ENCODE data around the gene MRM3.
"Not testable (repeated sequence)": the region's sequence is repeated elsewhere in the genome, so short reads cannot be mapped to it uniquely, and the experiment has no call there.

Gene MRM3

GRCh38 chr17:746783-747629 is 35.1 kb upstream of the MRM3 start:
- Mint-ChIP-seq H3K9me3 (peaks cover 36% of the 10 kb centered on the region), H3K4me1 (peaks cover 19% of the 10 kb centered on the region), H3K4me3 (no peak overlapping the region), H3K36me3 (ENCODE audit: low read depth) (peaks cover 92% of the 10 kb centered on the region), H3K27ac (no peak overlapping the region), H3K27me3 (ENCODE audit: low read depth, poor library complexity) (peaks cover 4% of the 10 kb centered on the region)
- TF ChIP-seq CTCF (IDR thresholded peaks at IDR 0.05), result no peak
- DNase-seq, result no peak

- DNase-seq; H3K27ac Mint-ChIP-seq; H3K27me3 Mint-ChIP-seq (ENCODE audit: low read depth, poor library complexity); H3K4me3 Mint-ChIP-seq: not testable (repeated sequence)
- peaks cover 36% of the 10 kb centered on the region for H3K9me3 Mint-ChIP-seq
- H3K4me1 Mint-ChIP-seq, result peaks cover 30% of the 10 kb centered on the region
- peaks cover 77% of the 10 kb centered on the region for H3K36me3 Mint-ChIP-seq (ENCODE audit: low read depth)
Observed at GRCh38 chr17:748604-749003, 33.5 kb upstream of the MRM3 start.

GRCh38 chr17:749359-749758 is 32.8 kb upstream of the MRM3 start:
- H3K36me3 Mint-ChIP-seq (ENCODE audit: low read depth), result peaks cover 73% of the 10 kb centered on the region
- H3K27ac Mint-ChIP-seq; DNase-seq; H3K27me3 Mint-ChIP-seq (ENCODE audit: low read depth, poor library complexity); H3K4me3 Mint-ChIP-seq: not testable (repeated sequence)
- H3K9me3 Mint-ChIP-seq, result peaks cover 36% of the 10 kb centered on the region
- H3K4me1 Mint-ChIP-seq, result peaks cover 34% of the 10 kb centered on the region

GRCh38 chr17:750431-751037 is 31.6 kb upstream of the MRM3 start:
- no peak for TF ChIP-seq CTCF (IDR thresholded peaks at IDR 0.05)
- Mint-ChIP-seq H3K36me3 (ENCODE audit: low read depth) (peaks cover 73% of the 10 kb centered on the region), H3K27me3 (ENCODE audit: low read depth, poor library complexity) (peaks cover 4% of the 10 kb centered on the region), H3K27ac (no peak overlapping the region), H3K9me3 (peaks cover 36% of the 10 kb centered on the region), H3K4me3 (peak overlapping the region; percentile 93), H3K4me1 (peaks cover 35% of the 10 kb centered on the region)
- no peak for DNase-seq

- Mint-ChIP-seq H3K4me3 (peak overlapping the region; percentile 93), H3K27ac (no peak overlapping the region), H3K9me3 (peaks cover 36% of the 10 kb centered on the region), H3K36me3 (ENCODE audit: low read depth) (peaks cover 73% of the 10 kb centered on the region), H3K4me1 (peaks cover 44% of the 10 kb centered on the region), H3K27me3 (ENCODE audit: low read depth, poor library complexity) (peaks cover 4% of the 10 kb centered on the region)
- TF ChIP-seq CTCF (IDR thresholded peaks at IDR 0.05), result no peak
- DNase-seq, result no peak
Observed at GRCh38 chr17:751269-752001, 30.7 kb upstream of the MRM3 start.

GRCh38 chr17:752002-752619 is 30.0 kb upstream of the MRM3 start, which contains the start of gene GEMIN4:
Gene GEMIN4 (minus strand): TSS chr17:752264. CDS start chr17:752142, 122 bp downstream.
- Mint-ChIP-seq H3K4me3 (peak within 1 kb of the TSS; percentile 93), H3K9me3 (peaks cover 36% of the 10 kb centered on the region), H3K27ac (peak within 1 kb of the TSS; percentile 32), H3K36me3 (ENCODE audit: low read depth) (peaks cover 73% of the 10 kb centered on the region), H3K27me3 (ENCODE audit: low read depth, poor library complexity) (no peaks in the 10 kb centered on the region), H3K4me1 (peaks cover 44% of the 10 kb centered on the region)
- TF ChIP-seq CTCF (IDR thresholded peaks at IDR 0.05), result peak; percentile 86
- peak; percentile 99 for DNase-seq

Data from nephron progenitor cell (in vitro differentiated cells).